Spleen (tissue), 7 donors: ENCODE data around the gene TMEM120B.

ENCODE experiments used
- POLR2A ChIP-seq, 3 donors: fragments of 450-650 bp; IDR thresholded peaks; one replicate each; pipeline ENCODE4 v1.5.1; 2017; ENCODE audit warnings: antibody characterized with exemption in 3 of 3, mild to moderate bottlenecking in 1 of 3
- TF ChIP-seq, protein P1 (sequence below), 11 experiments: fragments of 200-600 bp in 7 of 11; fragments of 450-650 bp in 4 of 11; sonication (generic) in 4 of 11; IDR thresholded peaks in 8 of 11; conservative IDR thresholded peaks in 3 of 11; 1 replicate in 7 of 11; 2 replicates in 4 of 11; pipeline versions ENCODE4 v1.4.0 to v1.8.0; 2016 to 2021; ENCODE audit warnings: antibody characterized with exemption in 11 of 11, inconsistent platforms in 4 of 11, mild to moderate bottlenecking in 1 of 11
- donor health status: DM: no; HTN: no; CAD: no; lungs with moderate emphysema.
- donor health status: DM: no; HTN: no; CAD: no.
- donor health status: DM: no; HTN: no; CAD: no.

DNA sequence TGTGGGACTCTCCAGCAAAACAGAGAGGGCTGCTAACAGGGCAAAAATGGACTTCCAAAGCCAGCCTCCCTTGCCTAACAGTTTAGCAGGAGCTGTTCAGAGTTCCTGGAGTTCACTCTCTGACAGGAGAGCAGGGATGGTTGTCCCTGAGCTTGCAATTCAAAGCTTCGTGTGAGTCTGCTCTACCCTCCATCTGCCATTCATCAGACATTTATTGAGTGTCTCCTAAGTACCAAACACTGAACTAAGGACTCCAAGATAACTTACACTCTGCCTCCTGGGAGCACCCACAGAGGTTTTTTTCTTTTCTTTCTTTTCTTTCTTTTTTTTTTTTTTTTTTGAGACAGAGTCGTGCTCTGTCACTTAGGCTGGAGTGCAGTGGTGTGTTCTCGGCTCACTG is 52.3 kb downstream of the TMEM120B start:
- TF ChIP-seq POLR2A (IDR thresholded peaks at IDR 0.05) = no peak
- TF ChIP-seq, protein P1, sequence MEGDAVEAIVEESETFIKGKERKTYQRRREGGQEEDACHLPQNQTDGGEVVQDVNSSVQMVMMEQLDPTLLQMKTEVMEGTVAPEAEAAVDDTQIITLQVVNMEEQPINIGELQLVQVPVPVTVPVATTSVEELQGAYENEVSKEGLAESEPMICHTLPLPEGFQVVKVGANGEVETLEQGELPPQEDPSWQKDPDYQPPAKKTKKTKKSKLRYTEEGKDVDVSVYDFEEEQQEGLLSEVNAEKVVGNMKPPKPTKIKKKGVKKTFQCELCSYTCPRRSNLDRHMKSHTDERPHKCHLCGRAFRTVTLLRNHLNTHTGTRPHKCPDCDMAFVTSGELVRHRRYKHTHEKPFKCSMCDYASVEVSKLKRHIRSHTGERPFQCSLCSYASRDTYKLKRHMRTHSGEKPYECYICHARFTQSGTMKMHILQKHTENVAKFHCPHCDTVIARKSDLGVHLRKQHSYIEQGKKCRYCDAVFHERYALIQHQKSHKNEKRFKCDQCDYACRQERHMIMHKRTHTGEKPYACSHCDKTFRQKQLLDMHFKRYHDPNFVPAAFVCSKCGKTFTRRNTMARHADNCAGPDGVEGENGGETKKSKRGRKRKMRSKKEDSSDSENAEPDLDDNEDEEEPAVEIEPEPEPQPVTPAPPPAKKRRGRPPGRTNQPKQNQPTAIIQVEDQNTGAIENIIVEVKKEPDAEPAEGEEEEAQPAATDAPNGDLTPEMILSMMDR (IDR thresholded peaks at IDR 0.05 in 8 of 11, conservative IDR thresholded peaks at IDR 0.05 in 3 of 11) = no peak
